Hematopoietic multipotent progenitor cell treated with erythropoietin and hydrocortisone succinate and interleukin-3 and kit ligand, for 4 days (in vitro differentiated cells): Measurements from ENCODE around the gene PPP2R5C.
A peak's percentile ranks its signal among the peaks of the same experiment; 100 is the strongest.
"Not testable (repeated sequence)": the region's sequence is repeated elsewhere in the genome, so short reads cannot be mapped to it uniquely, and the experiment has no call there.

Experiments used
- DNase-seq: peaks from one replicate; pipeline ENCODE4 v3.0.0-alpha.2; 2015

Gene PPP2R5C

GRCh38 chr14:101783260-101784016 is 21.9 kb downstream of the PPP2R5C start:
- no peak for DNase-seq

- no peak for DNase-seq
These were observed 23.1 kb downstream of the PPP2R5C start for GRCh38 chr14:101784631-101785030.

GRCh38 chr14:101788016-101788635 is 26.6 kb downstream of the PPP2R5C start:
- no peak for DNase-seq

- no peak for DNase-seq
These were observed 27.7 kb downstream of the PPP2R5C start for GRCh38 chr14:101789222-101789621.

GRCh38 chr14:101790232-101790631 is 28.7 kb downstream of the PPP2R5C start:
- DNase-seq: no peak

GRCh38 chr14:101791919-101792572 is 30.5 kb downstream of the PPP2R5C start:
- DNase-seq: no peak

GRCh38 chr14:101796016-101796415 is 34.5 kb downstream of the PPP2R5C start:
- DNase-seq: no peak

- no peak for DNase-seq
These were observed 35.0 kb downstream of the PPP2R5C start for GRCh38 chr14:101796479-101796878.

- no peak for DNase-seq
These were observed 36.3 kb downstream of the PPP2R5C start for GRCh38 chr14:101797856-101798255.

- not testable (repeated sequence) for DNase-seq
These were observed 42.9 kb downstream of the PPP2R5C start for GRCh38 chr14:101804373-101804772.

GRCh38 chr14:101806252-101806651 is 44.7 kb downstream of the PPP2R5C start:
- not testable (repeated sequence) for DNase-seq

- peak; percentile 42 for DNase-seq
These were observed 46.6 kb downstream of the PPP2R5C start for GRCh38 chr14:101808020-101808641.

DNA sequence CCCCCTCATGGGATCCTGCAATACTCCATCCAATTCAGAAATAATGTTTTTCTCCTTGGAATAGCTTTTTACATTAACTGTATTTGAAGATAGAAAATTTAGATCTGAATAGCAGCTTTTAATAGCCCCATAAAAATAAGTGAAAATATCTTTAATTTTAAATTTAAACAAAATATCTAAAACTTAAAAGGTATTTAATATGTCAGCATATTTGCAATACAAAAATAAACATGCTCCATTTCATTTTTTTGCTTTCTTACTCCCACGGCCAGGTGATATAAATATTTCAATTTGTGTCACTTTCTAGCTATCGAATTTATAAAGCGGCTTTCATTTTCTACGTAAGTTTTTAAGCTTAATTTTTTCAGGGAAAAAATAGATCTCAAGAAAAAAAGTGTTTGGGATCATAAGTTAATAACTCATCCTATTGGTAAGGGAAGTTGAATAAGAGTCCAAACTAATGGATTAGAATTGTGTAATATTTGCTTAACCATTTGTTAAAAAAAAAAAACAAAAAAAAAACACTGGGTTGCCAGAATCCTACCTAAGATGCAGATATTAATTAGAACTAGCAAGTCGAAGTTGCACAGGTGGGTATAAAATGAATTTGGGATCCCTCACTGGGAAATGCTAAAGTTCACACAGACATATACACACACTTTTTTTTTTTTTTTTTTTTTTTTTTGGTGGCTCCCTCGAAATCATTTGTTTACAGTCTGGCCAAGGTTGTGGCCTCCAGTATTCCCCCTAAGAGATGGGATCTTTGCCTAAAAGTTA is 47.6 kb downstream of the PPP2R5C start:
- DNase-seq: no peak

GRCh38 chr14:101809671-101810514 is 48.4 kb downstream of the PPP2R5C start:
- peak; percentile 98 for DNase-seq

GRCh38 chr14:101810897-101811621 is 49.5 kb downstream of the PPP2R5C start:
- peak; percentile 42 for DNase-seq

- no peak for DNase-seq
These were observed 50.6 kb downstream of the PPP2R5C start for GRCh38 chr14:101812071-101812470.

DNA sequence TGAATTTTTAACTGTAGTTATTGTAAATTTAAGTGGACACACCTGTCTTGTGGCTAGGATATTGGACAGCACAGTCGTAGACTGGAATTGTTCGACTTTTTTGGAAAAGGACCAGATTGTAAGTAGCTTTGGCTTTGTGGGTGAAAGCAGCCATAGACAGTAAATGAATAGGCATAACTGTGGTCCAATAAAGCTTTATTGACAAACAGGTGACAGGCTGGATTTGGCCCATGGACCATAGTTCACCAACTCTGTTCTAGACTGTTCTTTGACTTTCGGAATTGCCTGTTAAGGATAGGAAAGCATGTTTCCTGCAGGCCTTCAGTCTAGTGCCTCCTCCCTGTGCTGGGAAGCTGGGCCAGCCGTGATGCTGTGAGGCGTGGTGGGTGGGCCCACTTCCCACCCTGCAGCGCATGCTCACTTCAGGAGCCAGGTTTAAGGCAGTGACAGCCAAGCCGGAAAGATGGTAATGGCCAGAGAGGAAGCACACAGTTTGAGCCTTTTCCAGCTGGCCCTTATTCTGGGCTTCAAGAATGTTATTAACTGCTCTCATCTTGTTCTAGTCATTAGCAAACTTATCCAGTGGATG is 51.8 kb downstream of the PPP2R5C start:
- no peak for DNase-seq

DNA sequence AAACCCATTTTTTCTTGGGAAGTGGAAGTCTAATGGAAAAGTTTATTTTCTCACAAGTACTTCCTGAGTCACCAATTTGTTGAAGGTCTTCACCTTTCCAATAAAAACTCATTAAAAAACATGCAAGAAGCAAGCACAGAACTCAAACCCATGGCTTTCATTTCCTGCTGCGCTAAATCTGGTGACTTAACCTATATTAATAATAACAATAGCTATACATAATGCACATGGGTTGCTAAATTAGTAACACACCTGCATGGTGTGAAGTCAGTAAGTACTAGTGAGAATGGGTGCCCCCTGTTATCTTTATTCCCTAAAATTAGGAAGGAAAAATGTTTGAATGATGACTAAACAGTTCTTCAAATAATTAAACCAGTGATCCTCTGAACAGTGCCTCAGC is 52.3 kb downstream of the PPP2R5C start:
- DNase-seq: no peak

- DNase-seq: no peak
These were observed 53.4 kb downstream of the PPP2R5C start for GRCh38 chr14:101814934-101815333.

- DNase-seq: no peak
These were observed 54.5 kb downstream of the PPP2R5C start for GRCh38 chr14:101815994-101816393.
